Islet of Langerhans (tissue), 1 donor: ENCODE results near the gene VPS54.
A peak's percentile ranks its signal among the peaks of the same experiment; 100 is the strongest.

Source experiments
- FAIRE-seq: peaks from one replicate; lab custom pipeline; 2011; peaks lifted over from hg19 to GRCh38; lab: Jason Lieb, UNC

The VPS54 gene

GRCh38 chr2:64019083-64019974, at the start of gene VPS54:
Gene VPS54, minus strand, starts transcription at chr2:64019428. Its CDS starts 35,429 bp downstream, at chr2:63983999.
- FAIRE-seq = no peak

- no peak for FAIRE-seq
These were observed 48.1 kb upstream of the VPS54 start for GRCh38 chr2:64067326-64067725.

DNA sequence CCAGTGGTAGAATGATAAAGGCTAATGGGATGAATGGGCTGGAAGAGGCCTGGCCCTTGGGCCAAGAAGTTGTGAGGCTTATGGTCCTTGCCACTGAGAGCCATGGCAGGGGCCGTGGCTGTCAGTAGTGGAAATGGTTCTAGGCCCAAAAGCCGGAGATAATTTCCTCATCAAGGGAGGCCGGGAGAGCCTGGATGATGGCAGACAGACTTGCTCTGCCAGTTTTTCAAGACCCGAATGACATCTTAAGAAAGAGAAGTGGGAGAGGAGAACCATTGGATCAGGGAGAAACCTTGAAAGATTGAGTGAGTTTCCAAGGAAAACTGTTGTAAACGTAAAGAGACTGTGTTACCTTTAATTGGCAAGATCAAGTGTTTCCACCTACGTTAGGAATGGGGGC, 46.3 kb upstream of the VPS54 start:
- FAIRE-seq = no peak

DNA sequence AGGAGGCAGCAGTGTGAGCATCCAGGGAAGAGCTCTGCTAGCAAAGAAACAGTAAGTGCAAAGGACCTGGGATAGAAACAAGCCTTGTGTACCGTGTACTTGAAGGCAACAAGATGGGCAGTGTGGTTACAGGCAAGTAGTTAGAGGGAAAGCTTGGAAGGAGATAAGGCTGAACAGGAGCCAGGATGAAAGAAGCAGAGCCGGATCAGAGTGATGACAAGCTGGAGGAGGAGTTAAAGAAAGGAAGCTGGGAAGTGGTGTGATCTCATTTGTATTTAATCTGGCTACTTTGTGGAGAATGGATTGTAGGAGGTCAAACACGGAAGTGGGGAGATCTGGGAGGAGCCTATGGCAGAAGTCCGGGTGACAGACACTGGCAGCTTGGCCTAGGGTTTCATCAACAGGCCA, 44.7 kb upstream of the VPS54 start:
- no peak for FAIRE-seq

DNA sequence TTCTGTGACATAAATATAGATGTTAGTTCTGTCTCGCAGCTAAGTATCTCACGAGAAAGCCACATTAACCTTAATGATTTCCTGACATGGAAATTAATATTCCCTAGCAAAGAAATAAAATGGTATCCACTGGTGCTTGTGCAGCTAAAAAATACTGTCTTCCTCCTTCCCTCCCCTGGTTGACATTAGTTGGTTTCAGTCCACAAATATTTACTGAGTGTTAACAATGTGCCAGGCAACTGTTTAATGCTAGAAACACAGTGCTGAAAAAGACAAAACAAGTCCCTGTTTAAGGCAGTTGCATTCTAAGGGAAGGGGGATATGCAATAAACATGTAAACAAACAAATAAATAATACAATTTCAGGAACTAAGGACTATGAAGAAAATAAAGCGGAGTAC, 44.2 kb upstream of the VPS54 start:
- peak; percentile 96 for FAIRE-seq

GRCh38 chr2:64062840-64063239, 43.6 kb upstream of the VPS54 start:
- FAIRE-seq = peak; percentile 30

DNA sequence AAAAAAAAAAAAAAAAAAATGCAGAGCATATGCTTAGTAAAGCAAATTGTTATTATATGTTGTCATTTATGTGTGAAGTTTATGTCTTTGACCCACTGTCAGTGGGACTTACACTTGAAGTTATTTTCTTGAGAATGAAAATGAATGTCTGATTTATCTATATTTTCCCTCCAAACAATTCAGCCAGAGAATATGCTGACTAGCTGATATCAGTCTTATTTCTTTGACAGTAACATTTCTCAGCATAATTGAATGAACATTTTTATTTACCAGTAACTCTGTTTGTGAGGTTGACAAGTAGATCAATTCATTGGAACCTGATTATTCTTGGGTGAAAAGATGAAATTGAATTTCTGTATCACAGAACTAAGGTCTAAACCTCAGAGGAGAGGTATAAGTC, 40.0 kb upstream of the VPS54 start:
- no peak for FAIRE-seq

- no peak for FAIRE-seq
These were observed 36.8 kb upstream of the VPS54 start for GRCh38 chr2:64056021-64056420.

DNA sequence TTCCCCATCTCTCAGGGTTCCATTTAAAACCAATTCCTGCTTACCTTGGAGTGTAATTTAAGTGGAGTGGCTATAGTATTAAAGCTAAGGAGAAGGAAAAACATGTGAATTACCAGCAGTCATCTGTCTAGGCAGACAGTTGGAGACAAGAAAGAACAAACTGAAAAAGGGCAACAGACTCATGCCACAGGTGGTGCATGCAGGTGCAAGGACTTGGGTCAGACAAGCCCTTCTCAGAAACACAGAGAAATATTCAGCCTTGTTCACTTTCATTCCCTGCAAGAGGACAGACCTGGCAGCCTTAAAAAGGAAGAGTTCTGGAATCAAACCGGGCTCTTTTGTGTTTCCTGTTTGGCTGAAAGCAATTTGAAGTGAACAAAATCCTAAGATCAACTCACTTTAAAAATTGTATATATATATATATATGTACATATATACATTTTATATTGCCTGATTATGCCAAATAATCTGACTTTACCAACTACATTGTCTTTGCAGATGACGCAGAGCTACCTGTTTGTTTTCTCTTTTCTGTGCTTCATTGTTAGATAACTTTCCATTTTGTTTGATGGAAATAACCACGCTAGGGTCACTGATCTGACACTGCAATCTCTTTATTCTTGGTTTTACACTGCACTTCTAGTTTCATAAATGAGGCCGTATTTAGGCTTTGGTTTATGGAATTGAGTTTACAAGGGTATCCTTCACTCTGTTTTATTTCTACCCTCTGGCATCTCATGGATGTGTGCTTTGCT, 35.1 kb upstream of the VPS54 start:
- no peak for FAIRE-seq

DNA sequence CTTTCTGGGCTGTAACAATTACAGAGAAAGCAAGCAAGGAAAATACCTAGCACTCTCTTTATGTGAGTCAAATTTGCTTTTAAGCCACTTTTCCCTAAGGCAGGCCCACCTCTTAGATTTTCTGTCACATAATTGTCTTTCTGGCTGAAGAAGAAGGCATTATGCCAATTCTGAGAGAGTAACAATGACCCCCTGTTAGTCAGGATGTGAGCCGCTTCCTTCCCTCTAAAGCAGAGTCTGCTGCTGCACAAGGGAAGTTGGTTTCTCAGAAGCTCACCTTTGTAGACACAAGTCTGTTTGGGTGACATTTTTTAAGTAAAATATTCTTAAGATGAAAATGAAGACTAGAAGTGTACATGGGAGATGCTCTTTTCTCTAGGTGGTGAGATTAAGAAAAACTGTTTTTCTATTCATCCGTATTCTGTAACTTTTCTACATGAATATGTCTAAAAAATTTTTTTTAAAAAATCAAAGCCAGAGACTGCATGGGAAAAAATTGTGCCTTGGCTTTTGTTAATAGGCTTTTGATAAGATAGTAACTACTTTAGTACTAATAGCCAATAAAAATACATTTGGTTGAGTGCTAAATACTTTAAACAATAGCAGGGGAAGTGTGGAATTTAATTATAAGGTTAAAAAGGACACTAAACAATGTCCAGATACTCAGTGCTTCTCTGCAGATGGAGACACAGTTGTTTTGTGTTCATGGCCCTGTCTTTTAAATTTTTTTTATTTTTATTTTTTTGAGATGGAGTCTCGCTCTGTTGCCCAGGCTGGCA, 33.4 kb upstream of the VPS54 start:
- no peak for FAIRE-seq

GRCh38 chr2:64049633-64050220, 30.5 kb upstream of the VPS54 start:
- peak; percentile 93 for FAIRE-seq

GRCh38 chr2:64045938-64046337, 26.7 kb upstream of the VPS54 start:
- no peak for FAIRE-seq

DNA sequence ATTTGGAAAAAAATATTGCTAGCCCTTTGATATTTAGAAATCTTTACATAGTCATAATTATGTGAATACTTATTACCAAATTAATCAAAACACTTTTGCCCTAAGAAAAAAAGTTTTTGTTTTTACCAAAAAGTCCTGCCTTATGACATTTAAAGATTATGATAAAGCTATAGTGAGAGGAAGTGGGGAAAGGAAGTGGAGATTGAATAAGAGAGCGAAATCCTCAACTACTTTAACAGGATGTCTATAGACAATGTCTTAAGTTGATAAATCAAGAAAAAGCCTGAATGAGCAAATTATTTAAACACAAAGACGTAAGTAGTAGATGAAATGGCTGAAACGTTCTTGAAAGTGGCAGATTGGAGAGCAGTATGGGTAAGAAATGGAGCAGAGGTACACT, 20.9 kb upstream of the VPS54 start:
- no peak for FAIRE-seq

GRCh38 chr2:64036034-64036705, 16.9 kb upstream of the VPS54 start:
- no peak for FAIRE-seq

DNA sequence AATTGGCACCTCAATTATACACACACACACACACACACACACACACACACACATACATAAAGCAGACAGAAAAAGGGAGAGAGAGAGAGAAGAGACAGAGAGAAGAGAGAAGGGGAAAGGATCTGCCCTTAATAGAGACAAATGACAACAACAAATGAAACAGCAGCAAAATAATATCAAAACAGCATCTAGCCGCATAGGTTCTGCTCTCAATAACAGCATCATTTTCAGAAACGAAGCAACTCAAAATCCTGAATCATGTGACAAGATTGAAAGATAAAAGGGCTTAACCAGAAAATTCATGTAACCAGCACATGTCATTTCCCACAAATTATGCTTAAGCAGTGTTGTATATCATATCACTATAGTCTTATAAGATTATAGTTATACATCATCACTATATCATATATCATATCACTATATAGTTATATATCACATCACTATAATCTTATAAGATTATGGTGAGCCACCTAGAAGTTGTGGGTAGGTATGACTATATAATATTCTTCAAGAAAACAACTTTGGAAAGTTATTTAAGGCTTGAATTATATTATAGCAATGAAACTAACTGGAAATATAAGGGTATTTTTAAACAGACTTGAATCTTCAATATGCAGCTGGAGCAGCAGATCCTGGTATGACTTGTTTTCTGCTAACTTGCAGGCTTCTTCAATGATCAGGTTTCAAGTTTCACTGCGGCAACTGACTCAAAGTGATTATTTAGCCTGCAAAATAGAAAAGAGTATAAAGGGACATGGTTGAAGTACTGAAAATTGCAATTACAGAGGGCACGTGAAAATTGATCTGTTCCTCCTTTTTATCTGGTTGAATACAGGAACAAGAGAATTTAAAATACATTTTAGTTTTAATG, 16.1 kb upstream of the VPS54 start:
- peak; percentile 9 for FAIRE-seq

- FAIRE-seq = no peak
These were observed 10.0 kb upstream of the VPS54 start for GRCh38 chr2:64029116-64029665.

DNA sequence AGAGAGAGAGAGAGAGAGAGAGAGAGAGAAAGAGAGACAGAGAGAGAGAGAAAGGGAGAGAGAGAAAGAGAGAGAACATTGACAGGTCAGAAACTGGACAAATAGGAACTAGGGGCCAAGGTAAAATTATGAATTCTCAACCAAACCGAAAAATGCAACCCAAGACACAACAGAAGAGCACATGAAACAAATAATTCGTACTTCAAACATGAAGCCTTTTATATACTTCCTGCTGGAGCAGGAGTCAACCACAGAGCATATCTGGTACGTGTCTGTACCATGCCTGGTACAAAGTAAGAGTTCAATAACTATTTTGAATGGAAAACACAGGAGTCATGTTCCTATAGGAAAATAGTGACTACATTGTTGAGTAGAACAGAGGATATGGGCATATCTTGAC, 6.5 kb upstream of the VPS54 start:
- no peak for FAIRE-seq

DNA sequence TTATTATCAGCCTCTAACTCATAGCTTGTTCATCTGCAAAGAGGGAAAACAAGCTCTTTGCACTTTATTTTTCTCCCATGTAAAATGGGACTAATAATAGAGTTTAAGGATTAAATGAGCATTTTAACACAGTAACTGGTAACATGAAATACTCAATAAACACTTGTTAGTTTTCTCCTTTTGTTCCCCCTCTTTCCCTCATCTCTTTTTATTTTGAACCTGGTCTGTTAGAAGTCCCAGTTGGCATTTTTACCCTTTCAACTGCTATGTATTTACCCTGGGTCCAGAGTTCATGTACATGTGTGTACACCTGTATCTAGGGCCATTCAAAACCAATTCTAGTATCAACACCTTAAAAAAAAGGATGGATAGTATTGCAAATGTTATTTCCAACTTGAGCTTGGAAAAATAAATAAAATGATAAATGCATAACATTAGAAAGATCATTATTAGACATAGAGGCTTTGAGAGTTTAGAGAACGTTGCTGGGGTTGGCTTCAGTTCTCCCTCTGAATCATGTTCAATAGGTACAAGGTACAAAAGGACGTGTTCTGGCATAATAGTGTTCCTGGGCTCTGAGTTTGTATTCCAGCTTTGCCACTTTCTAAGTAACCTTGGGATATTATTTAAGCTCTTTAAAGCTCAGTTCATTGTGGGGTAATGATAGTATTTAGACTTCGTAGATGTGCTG, 5.2 kb upstream of the VPS54 start:
- FAIRE-seq = no peak

DNA sequence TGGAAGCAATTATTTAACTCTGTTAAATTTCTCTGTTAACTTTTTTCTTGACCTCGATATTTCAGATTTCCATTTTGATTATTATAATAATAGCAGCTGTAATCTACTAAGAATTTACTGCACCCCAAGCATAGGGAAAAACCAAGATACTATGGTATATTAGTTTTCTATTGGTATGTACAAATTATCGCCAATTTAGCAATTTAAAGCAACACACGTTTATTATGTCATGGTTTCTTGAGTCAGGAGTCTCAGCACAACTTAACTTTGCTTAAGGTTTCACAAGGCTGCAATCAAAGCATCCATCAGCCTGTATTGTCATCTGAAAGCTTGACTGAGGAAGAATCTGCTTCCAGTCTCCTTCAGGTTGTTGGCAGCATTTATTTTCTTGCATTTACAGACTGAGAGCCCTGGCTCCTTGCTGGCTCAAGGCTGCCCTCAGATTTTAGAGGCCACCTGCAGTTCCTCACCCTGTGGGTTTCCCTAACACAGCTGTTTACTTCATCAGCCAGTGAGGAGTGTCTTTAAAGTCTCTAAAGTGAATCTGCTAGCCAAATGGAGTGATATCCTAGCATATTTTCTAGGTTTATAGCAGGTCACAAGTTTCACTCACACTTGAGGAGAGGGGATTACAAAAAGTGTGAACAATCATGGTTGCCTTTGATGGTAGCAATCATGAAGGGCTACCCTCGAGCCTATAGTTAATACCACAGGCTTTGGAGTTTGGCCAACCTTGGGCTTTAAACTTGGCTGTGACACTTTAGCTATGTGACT, 4.4 kb upstream of the VPS54 start:
- no peak for FAIRE-seq
